Sigmoid colon (tissue), 4 donors: ENCODE data around the gene IGFBPL1.

Experiments used
- POLR2A ChIP-seq, 2 donors: fragments of 450-650 bp; IDR thresholded peaks; one replicate each; pipeline ENCODE4 v1.6.1; 2016; ENCODE audit warnings: antibody characterized with exemption in 2 of 2, mild to moderate bottlenecking in 2 of 2, moderate library complexity in 2 of 2
- POLR2AphosphoS5 ChIP-seq, 4 donors: sonication (generic); formaldehyde crosslinking; IDR thresholded peaks; one replicate each; pipeline ENCODE4 v1.6.1; 2017; ENCODE audit warnings: antibody characterized with exemption in 4 of 4
- TF ChIP-seq, protein P1 (sequence below), 4 experiments: fragments of 450-650 bp in 3 of 4; fragments of 200-600 bp in 1 of 4; IDR thresholded peaks; one replicate each; pipeline ENCODE4 v1.5.1; 2016 to 2019; ENCODE audit warnings: antibody characterized with exemption in 4 of 4, mild to moderate bottlenecking in 3 of 4, moderate library complexity in 2 of 4

- TF ChIP-seq, protein P1, sequence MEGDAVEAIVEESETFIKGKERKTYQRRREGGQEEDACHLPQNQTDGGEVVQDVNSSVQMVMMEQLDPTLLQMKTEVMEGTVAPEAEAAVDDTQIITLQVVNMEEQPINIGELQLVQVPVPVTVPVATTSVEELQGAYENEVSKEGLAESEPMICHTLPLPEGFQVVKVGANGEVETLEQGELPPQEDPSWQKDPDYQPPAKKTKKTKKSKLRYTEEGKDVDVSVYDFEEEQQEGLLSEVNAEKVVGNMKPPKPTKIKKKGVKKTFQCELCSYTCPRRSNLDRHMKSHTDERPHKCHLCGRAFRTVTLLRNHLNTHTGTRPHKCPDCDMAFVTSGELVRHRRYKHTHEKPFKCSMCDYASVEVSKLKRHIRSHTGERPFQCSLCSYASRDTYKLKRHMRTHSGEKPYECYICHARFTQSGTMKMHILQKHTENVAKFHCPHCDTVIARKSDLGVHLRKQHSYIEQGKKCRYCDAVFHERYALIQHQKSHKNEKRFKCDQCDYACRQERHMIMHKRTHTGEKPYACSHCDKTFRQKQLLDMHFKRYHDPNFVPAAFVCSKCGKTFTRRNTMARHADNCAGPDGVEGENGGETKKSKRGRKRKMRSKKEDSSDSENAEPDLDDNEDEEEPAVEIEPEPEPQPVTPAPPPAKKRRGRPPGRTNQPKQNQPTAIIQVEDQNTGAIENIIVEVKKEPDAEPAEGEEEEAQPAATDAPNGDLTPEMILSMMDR (IDR thresholded peaks at IDR 0.05), result no peak
- TF ChIP-seq POLR2A (IDR thresholded peaks at IDR 0.05) (no peak), POLR2AphosphoS5 (IDR thresholded peaks at IDR 0.05) (no peak)
These were observed 8.4 kb downstream of the IGFBPL1 start for GRCh38 chr9:38415856-38416255.
